ENCODE results near the gene LYPD8. TPM values are rescaled to one million over a fixed set of nuclear protein-coding genes. Genes with fewer than 3 reads are reported as not detected.

Gene LYPD8
- total and polyA plus RNA-seq, 2 of the 8 experiments (the other 6 are each of a cell fraction or from before 2014, with no cell fraction given) = not detected

DNA sequence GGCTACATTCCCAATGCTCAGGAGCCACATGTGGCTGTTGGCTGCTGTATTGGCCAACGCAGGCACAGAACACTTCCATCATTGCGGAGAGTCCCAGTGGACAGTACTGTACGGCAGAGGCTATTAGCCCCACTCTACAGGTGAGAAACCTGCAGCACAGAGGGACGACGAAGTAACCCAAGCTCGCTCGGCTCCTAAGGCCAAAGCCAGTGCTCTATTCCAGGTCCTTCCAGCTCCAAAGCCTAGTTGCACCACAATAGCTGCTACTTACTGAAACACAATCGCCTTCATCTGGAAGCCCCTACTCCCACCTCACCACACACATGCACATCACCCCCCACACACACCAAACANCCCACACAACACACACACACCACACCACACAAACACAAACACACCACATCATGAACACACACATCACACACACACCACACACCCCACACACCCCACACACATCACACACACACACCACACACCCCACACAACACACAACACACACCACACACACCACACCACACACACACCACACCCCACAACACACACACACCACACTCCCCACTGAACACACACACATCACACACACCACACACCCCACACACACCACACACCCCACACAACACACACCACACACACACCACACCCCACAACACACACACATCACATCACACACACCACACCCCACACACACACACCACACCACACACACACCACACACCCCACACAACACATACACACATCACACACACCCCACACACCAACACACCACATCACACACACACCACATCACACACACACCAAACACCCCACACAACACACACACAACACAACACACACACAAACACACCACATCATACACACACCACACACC, 3.2 kb downstream of the LYPD8 start (continued):
- TF ChIP-seq, protein P1, sequence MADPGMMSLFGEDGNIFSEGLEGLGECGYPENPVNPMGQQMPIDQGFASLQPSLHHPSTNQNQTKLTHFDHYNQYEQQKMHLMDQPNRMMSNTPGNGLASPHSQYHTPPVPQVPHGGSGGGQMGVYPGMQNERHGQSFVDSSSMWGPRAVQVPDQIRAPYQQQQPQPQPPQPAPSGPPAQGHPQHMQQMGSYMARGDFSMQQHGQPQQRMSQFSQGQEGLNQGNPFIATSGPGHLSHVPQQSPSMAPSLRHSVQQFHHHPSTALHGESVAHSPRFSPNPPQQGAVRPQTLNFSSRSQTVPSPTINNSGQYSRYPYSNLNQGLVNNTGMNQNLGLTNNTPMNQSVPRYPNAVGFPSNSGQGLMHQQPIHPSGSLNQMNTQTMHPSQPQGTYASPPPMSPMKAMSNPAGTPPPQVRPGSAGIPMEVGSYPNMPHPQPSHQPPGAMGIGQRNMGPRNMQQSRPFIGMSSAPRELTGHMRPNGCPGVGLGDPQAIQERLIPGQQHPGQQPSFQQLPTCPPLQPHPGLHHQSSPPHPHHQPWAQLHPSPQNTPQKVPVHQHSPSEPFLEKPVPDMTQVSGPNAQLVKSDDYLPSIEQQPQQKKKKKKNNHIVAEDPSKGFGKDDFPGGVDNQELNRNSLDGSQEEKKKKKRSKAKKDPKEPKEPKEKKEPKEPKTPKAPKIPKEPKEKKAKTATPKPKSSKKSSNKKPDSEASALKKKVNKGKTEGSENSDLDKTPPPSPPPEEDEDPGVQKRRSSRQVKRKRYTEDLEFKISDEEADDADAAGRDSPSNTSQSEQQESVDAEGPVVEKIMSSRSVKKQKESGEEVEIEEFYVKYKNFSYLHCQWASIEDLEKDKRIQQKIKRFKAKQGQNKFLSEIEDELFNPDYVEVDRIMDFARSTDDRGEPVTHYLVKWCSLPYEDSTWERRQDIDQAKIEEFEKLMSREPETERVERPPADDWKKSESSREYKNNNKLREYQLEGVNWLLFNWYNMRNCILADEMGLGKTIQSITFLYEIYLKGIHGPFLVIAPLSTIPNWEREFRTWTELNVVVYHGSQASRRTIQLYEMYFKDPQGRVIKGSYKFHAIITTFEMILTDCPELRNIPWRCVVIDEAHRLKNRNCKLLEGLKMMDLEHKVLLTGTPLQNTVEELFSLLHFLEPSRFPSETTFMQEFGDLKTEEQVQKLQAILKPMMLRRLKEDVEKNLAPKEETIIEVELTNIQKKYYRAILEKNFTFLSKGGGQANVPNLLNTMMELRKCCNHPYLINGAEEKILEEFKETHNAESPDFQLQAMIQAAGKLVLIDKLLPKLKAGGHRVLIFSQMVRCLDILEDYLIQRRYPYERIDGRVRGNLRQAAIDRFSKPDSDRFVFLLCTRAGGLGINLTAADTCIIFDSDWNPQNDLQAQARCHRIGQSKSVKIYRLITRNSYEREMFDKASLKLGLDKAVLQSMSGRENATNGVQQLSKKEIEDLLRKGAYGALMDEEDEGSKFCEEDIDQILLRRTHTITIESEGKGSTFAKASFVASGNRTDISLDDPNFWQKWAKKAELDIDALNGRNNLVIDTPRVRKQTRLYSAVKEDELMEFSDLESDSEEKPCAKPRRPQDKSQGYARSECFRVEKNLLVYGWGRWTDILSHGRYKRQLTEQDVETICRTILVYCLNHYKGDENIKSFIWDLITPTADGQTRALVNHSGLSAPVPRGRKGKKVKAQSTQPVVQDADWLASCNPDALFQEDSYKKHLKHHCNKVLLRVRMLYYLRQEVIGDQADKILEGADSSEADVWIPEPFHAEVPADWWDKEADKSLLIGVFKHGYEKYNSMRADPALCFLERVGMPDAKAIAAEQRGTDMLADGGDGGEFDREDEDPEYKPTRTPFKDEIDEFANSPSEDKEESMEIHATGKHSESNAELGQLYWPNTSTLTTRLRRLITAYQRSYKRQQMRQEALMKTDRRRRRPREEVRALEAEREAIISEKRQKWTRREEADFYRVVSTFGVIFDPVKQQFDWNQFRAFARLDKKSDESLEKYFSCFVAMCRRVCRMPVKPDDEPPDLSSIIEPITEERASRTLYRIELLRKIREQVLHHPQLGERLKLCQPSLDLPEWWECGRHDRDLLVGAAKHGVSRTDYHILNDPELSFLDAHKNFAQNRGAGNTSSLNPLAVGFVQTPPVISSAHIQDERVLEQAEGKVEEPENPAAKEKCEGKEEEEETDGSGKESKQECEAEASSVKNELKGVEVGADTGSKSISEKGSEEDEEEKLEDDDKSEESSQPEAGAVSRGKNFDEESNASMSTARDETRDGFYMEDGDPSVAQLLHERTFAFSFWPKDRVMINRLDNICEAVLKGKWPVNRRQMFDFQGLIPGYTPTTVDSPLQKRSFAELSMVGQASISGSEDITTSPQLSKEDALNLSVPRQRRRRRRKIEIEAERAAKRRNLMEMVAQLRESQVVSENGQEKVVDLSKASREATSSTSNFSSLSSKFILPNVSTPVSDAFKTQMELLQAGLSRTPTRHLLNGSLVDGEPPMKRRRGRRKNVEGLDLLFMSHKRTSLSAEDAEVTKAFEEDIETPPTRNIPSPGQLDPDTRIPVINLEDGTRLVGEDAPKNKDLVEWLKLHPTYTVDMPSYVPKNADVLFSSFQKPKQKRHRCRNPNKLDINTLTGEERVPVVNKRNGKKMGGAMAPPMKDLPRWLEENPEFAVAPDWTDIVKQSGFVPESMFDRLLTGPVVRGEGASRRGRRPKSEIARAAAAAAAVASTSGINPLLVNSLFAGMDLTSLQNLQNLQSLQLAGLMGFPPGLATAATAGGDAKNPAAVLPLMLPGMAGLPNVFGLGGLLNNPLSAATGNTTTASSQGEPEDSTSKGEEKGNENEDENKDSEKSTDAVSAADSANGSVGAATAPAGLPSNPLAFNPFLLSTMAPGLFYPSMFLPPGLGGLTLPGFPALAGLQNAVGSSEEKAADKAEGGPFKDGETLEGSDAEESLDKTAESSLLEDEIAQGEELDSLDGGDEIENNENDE (IDR thresholded peaks at IDR 0.05; ENCODE audit: insufficient replicate concordance, low read length) = no peak
- no peak for TF ChIP-seq EP300 (IDR thresholded peaks at IDR 0.05; ENCODE audit: borderline replicate concordance in 1 of 2, low read depth in 2 of 2, low read length in 2 of 2)
- no peak for TF ChIP-seq GABPA (IDR thresholded peaks at IDR 0.05; ENCODE audit: borderline replicate concordance, insufficient read depth, low read length)
- TF ChIP-seq CEBPB (IDR thresholded peaks at IDR 0.05; ENCODE audit: low read depth, low read length) = no peak
- TF ChIP-seq KDM4A (IDR thresholded peaks at IDR 0.05; ENCODE audit: low read depth, low read length, severe bottlenecking) = no peak
- TF ChIP-seq MAFK (IDR thresholded peaks at IDR 0.05; ENCODE audit: low read depth, low read length) = no peak
- TF ChIP-seq HDAC2 (IDR thresholded peaks at IDR 0.05; ENCODE audit: borderline replicate concordance in 1 of 2, low read depth in 2 of 2, low read length in 2 of 2) = no peak
- TF ChIP-seq HDAC6 (IDR thresholded peaks at IDR 0.05; ENCODE audit: low read depth, low read length) = no peak
- no peak for TF ChIP-seq CHD1 (IDR thresholded peaks at IDR 0.05; ENCODE audit: low read depth, low read length)

All from H1 (cell line).